ENCODE measurements around the gene HIF3A.
"Not testable (repeated sequence)": the region's sequence is repeated elsewhere in the genome, so short reads cannot be mapped to it uniquely, and the experiment has no call there.

DNA sequence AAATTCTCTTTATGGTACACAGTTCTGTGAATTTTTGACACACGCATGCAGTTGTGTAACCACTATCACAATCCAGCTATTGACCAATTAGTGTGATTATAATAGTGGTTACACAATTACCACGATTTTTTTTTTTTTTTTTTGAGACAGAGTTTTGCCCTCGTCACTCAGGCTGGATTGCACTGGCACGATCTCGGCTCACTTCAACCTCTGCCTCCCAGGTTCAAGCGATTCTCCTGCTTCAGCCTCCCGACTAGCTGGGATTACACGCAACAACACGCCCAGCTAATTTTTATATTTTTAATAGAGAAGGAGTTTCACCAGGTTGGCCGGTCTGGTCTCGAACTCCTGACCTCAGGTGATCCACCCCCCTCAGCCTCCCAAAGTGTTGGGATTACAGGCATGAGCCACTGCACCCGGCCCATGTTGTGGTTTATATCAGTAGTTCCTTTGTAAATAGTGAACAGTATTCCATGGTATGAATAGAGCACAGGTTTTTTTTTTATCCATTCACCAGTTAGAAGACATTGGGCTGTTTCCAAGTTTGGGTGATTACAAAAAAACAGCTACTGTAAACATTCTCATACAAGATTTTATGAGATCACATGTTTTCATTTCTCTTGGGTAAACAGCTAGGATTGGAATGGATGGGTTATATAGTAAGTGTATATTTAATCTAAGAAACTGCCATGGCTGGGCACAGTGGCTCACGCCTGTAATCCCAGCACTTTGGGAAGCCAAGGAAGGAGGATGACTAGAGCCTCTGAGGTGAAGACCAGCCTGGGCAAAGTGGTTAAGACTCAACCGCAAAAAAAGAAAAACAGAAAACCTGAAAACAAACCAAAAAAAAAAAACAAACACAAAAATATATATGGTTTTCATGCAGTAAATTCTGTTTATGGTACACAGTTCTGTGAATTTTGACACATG is 17.0 kb downstream of the HIF3A start:
- TF ChIP-seq, protein P1, sequence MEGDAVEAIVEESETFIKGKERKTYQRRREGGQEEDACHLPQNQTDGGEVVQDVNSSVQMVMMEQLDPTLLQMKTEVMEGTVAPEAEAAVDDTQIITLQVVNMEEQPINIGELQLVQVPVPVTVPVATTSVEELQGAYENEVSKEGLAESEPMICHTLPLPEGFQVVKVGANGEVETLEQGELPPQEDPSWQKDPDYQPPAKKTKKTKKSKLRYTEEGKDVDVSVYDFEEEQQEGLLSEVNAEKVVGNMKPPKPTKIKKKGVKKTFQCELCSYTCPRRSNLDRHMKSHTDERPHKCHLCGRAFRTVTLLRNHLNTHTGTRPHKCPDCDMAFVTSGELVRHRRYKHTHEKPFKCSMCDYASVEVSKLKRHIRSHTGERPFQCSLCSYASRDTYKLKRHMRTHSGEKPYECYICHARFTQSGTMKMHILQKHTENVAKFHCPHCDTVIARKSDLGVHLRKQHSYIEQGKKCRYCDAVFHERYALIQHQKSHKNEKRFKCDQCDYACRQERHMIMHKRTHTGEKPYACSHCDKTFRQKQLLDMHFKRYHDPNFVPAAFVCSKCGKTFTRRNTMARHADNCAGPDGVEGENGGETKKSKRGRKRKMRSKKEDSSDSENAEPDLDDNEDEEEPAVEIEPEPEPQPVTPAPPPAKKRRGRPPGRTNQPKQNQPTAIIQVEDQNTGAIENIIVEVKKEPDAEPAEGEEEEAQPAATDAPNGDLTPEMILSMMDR (IDR thresholded peaks at IDR 0.05), result not testable (repeated sequence)
- not testable (repeated sequence) for TF ChIP-seq POLR2AphosphoS5 (IDR thresholded peaks at IDR 0.05); POLR2A (IDR thresholded peaks at IDR 0.05; ENCODE audit: low read depth); EP300 (IDR thresholded peaks at IDR 0.05)
